GM12865 (cell line): ENCODE data around the gene KDF1.
"Not testable (repeated sequence)": the region's sequence is repeated elsewhere in the genome, so short reads cannot be mapped to it uniquely, and the experiment has no call there.

Source experiments
- DNase-seq: peaks from one replicate; pipeline ENCODE4 v3.0.0; 2010; ENCODE audit warnings: low read depth
- H3K4me3 ChIP-seq: 2 replicates; pipeline ENCODE4 v1.5.1; 2011; ENCODE audit warnings: mild to moderate bottlenecking, low read depth, low read length, control low read depth
- CTCF ChIP-seq: IDR thresholded peaks from 2 replicates; pipeline ENCODE4 v1.5.1; 2011; ENCODE audit warnings: low read length, control low read depth, low read depth, inconsistent platforms; ENCODE audit not compliant: insufficient read depth; ENCODE audit errors: missing control alignments

KDF1 gene

GRCh38 chr1:26951216-26951615 lies 9.1 kb downstream of the KDF1 start:
- DNase-seq: no peak

GRCh38 chr1:26950602-26951001 lies 9.7 kb downstream of the KDF1 start:
- no peak for DNase-seq
- H3K4me3 ChIP-seq: no peak overlapping the region
- no peak for TF ChIP-seq CTCF

More at GRCh38 chr1:26951216-26951615, 9.1 kb downstream of the KDF1 start:
- TF ChIP-seq CTCF: no peak
- H3K4me3 ChIP-seq: no peak overlapping the region

GRCh38 chr1:26949926-26950319 lies 10.3 kb downstream of the KDF1 start:
- no peak for DNase-seq
- no peak for TF ChIP-seq CTCF
- H3K4me3 ChIP-seq: no peak overlapping the region

GRCh38 chr1:26949266-26949925 lies 10.9 kb downstream of the KDF1 start:
- H3K4me3 ChIP-seq: no peak overlapping the region
- no peak for DNase-seq
- no peak for TF ChIP-seq CTCF

GRCh38 chr1:26948725-26949057 lies 11.6 kb downstream of the KDF1 start:
- not testable (repeated sequence) for H3K4me3 ChIP-seq, DNase-seq

GRCh38 chr1:26946270-26946669 lies 14.0 kb downstream of the KDF1 start:
- no peak for DNase-seq
- TF ChIP-seq CTCF: no peak

GRCh38 chr1:26945728-26946127 lies 14.5 kb downstream of the KDF1 start:
- no peak for DNase-seq
- no peak overlapping the region for H3K4me3 ChIP-seq
- TF ChIP-seq CTCF: no peak

More at GRCh38 chr1:26946270-26946669, 14.0 kb downstream of the KDF1 start:
- no peak overlapping the region for H3K4me3 ChIP-seq
